Medulla oblongata (tissue), 1 donor: ENCODE data around the gene TRIM65.
"Not testable (repeated sequence)": the region's sequence is repeated elsewhere in the genome, so short reads cannot be mapped to it uniquely, and the experiment has no call there.

Experiments used
- DNase-seq: peaks from one replicate; pipeline ENCODE4 v3.0.0-alpha.2; 2015; ENCODE audit errors: extremely low spot score

TRIM65 gene

GRCh38 chr17:75897160-75898019 lies 639 bp upstream of the TRIM65 start:
- no peak for DNase-seq

DNA sequence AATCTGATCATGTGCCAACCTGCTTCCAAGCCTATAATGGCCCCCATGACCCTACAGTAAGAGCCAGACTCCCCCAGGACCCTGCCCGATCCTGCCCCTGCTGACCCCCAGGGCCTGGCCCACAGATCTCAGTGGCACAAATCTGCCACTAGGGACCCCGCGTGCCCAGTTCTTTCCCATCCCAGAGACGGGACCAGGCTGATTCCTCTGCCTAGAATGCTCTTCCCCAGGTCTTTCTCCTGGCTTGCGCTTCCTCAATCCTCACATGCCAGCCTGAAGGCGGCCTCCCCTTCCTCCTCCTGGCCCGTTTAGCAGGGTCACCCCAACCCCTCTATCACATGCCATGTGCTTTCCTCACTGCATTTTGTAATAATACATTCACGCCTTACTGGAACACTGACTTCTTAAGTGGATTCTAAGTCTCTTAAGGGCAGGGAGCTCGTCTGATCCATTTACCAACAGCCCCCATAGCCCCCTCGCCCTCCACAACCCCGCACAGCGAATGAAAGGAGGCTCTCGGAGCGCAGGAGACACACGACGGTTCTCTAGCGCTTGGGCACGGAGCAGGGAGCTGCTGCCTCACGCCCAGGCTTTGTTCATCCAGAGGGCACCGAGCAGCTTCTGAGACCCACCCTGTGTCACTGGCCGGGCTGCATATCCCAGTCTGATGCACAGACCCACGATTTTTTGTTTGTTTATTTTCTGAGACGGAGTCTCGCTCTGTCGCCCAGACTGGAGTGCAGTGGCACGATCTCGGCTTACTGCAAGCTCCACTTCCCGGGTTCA lies 1.2 kb downstream of the TRIM65 start:
- DNase-seq, result no peak

DNA sequence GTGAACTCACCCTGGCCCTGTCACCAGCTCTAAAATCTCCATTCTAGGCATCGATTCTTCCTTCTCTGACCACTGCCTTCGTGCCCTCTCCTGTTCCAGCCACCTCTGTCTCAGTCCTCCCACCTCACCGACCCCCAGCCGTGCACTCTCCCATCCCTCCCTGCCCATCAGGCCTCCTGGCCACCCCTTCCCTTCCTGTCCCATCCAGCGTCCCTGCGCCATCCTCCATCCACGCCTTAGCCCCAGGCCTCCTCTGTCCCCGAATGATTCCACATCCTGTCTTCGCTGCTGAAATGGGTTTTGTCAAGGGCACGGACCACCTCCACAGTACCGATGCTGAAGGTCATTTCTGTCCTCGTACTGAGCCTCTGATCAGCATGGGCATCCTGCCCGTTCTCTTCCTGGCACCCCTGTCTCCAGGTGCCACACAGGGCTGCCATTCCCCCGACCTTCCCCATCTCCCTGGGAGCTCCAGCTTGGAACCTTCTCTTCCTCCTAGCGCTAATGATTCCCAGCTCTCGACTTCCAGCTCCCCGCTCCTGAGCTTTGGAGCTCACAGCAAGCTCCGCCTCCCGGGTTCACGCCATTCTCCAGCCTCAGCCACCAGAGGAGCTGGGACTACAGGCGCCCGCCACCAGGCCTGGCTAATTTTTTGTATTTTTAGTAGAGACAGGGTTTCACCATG lies 2.6 kb downstream of the TRIM65 start:
- DNase-seq, result no peak

DNA sequence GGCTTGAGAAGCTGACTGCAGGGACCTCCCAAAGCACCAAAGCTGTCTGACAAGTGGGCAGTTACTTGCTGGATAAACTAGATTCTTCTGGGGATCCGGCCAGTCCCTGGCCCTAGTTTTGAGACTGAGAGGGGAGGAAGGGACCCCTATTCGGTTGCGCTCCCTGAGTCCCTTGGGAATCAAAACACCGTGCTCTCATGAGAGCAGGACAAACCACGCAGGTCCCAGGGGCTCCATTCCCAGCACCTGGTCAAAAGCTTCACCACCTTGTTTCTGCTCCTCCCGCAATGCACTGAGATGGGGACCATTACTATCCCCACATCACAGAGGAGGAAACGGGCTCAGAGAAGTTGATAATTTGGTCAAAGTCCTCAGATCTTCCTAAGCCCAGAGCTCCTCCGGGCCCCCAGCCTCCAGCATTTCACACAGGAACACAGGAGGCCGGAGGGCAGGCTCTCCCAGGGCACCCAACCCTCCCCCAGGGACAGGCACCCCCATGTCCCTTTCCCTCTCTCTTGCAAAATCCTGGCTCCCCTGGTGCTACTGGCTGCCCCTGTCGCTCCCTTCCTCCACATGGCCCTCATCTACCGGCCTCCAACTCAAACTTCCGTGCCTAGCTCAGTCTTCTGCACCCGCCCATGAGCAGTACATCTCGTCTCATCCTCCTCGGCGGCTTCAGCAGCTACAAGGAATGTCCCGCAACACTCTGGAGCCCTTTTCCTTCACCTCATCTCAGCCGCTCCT lies 3.3 kb downstream of the TRIM65 start:
- DNase-seq, result no peak

DNA sequence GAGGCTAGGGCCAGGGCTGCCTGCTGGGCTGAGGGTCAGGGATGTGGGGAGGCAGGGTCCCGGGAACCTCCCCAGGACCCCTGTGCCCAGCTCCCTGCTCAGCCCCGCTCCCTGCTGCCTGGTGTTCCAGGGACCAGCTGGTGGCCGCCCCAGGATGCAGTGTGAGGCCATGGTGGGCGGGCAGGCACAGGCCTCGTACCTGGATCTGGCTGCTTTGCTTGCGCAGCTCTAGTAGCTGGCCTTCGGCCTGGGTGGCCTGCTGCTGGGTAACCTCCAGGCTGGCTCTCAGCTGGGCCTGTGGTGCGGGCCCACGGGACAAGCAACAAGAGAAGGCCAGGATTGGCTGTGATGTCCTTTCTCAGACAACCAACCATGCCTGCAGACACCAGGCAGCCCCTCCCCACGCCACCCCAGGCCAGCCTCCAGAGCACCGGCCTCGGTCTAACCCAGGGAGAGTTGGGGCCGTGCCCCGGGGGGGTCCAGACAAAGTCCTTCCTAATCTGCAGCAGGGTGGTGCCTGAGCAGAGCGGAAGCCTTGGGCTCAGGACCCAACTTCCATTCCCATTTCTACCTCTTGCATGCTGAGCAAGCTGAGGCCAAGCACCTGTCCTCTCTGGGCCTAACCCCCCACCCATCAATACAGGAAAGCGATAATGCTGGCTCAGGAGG lies 4.1 kb downstream of the TRIM65 start:
- peak; percentile 59 for DNase-seq

- DNase-seq, result no peak
Measured at GRCh38 chr17:75891605-75892555, 4.9 kb downstream of the TRIM65 start.

- no peak for DNase-seq
Measured at GRCh38 chr17:75891022-75891604, 5.6 kb downstream of the TRIM65 start.

GRCh38 chr17:75889454-75889853 lies 7.3 kb downstream of the TRIM65 start:
- DNase-seq, result no peak

DNA sequence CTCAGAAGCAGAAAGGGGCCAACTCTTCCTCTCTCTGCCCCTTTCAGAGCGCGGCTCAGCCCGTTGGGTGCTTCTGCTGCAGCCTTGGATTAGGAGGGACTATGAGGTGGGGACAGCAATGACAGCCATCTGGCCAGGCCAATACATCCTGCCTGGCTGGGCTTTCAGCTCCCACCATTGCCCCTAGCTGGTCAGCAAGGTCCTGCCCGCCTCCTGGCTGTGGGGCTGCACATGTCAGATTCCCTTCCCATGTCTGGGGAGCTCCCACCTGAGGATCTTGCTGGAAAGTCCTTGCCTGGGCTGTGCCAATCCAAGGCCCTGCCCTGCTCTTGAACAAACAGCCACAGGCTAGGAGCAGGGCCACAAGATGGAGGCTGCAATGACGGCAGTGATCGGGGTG lies 8.3 kb downstream of the TRIM65 start:
- DNase-seq, result no peak

DNA sequence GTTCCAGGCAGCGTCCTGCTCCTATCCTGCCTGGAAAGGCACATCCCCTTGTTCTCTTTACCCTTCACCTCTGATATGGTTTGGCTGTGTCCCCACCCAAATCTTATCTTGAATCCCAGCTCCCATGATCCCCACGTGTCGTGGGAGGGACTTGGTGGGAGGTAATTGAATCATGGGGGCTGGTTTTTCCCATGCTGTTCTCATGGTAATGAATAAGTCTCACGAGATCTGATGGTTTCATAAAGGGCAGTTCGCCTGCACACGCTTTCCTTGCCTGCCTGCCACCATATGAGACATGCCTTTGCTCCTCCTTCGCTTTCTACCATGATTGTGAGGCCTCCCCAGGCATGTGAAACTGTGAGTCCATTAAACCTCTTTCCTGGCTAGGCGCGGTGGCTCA lies 10.9 kb downstream of the TRIM65 start:
- DNase-seq, result not testable (repeated sequence)

DNA sequence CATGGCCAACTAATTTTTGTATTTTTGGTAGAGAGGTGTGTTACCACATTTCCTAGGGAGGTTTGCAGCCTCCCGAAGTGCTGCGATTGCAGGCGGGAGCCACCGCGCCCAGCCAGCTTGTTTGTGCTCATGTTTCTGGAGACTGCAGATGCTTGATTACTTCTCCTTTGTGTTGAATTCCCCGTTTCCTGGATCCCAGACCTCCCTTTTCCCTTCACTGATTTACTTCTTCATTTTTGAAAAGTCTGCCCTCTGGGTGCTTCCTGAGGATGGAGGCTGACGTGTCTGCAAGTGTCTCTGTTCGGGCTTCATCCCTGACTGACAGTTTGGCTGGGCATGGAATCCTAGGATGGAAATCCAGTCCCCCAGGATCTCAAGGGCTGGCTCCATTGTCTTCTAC lies 11.3 kb downstream of the TRIM65 start:
- DNase-seq, result no peak

GRCh38 chr17:75881678-75882454 lies 14.9 kb downstream of the TRIM65 start:
- DNase-seq, result no peak

- DNase-seq, result no peak
Measured at GRCh38 chr17:75880266-75880665, 16.5 kb downstream of the TRIM65 start.

GRCh38 chr17:75878174-75878998 lies 18.4 kb downstream of the TRIM65 start, which contains the start of gene TRIM47:
TSS of gene TRIM47 (minus strand) at chr17:75878581. CDS start at chr17:75878548, 33 bp downstream.
- DNase-seq, result peak; percentile 64

GRCh38 chr17:75877752-75878173 lies 19.0 kb downstream of the TRIM65 start:
- peak; percentile 60 for DNase-seq

DNA sequence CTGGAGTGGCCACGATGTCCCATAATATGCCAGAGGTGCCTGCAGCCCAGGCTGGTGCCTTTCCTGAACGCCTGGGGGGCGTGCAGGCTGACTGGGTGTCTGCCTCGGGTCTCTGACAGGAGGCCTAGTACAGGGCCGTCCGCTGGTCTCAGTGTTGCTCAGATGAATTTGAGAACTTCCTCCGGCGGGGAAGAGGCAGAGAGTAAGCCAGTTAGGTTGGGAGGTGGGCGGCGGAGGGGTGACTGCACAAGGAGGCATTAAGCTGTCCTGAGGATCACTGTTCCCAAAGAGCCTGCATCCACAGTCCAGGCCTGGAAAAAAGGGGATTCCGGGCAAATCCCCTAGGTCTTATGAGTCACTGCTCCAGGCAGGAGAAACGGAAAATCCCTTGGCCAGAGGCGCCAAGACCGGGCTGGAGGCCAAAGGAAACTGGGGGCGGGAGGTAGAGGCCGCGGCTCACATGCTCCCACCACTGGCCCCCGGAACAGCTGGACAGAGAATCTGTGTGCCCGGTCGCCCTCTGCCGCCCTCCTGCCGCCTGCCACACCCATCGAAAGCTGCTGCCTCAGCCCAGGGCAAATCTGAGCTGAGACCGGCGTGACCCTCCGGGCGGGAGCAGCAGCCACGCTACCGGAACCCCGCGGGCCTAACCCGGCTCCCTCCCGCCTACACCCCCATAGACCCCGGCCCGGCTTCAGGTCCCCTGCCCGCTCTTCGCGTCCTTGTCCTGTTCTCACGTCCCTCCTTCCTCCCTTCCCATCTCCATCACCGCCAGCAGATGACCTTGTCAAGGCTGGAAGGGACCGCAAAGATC lies 19.6 kb downstream of the TRIM65 start:
- peak; percentile 91 for DNase-seq
